Stimulated activated CD8-positive, alpha-beta memory T cell treated with anti-CD3 and anti-CD28 coated beads, Interleukin-2, amount 100 ng/mL, for 48 hours (primary cell): ENCODE data around the gene BCAT1.
"Not testable (repeated sequence)": the region's sequence is repeated elsewhere in the genome, so short reads cannot be mapped to it uniquely, and the experiment has no call there.

Experiments used
- DNase-seq, 2 donors: peaks; one replicate each; pipeline ENCODE4 v3.0.0-alpha.2; 2020; ENCODE audit warnings: low read depth in 2 of 2

Gene BCAT1

GRCh38 chr12:24956351-24956750 lies 7.5 kb upstream of the BCAT1 start:
- DNase-seq, result not testable (repeated sequence)

DNA sequence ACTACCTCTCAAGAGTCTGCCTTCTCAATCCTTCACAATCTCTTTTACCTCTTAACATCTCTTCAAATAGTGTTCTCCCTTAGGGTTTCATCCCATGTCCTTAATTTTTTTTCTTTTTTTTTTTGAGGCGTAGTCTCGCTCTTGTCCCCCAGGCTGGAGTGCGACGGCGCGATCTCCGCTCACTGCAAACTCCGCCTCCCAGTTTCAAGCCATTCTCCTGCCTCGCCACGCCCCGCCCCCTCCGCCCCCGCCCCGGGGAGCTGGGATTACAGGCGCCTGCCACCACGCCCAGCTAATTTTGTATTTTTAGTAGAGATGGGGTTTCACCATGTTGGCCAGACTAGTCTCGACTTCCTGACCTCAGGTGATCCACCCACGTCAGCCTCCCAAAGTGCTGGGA lies 7.0 kb upstream of the BCAT1 start:
- no peak for DNase-seq

- DNase-seq, result no peak
Observed at GRCh38 chr12:24955389-24955788, 6.5 kb upstream of the BCAT1 start.

DNA sequence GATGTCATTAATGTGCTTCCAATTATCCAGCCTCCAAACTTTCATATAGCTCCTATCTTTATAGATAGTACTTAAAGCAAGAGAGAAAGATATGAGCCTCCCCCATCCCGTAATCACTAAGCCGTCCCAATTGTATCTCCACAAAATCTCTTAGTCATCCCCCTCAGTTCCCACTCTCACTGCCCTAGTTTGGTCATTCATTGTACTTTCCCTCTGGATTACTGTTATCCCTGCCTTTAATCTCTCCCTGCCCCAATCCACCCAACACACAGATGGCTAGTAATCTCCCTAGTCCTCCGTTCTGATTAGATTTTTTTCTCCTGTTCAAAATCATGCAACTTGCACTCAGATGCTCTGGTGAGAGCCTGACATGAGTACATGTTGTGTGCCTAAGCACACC lies 5.4 kb upstream of the BCAT1 start:
- DNase-seq, result no peak

- DNase-seq, result no peak
Observed at GRCh38 chr12:24952389-24952788, 3.5 kb upstream of the BCAT1 start.

- DNase-seq, result no peak
Observed at GRCh38 chr12:24950231-24950834, 1.4 kb upstream of the BCAT1 start.

GRCh38 chr12:24948420-24948756 lies 513 bp downstream of the BCAT1 start:
- DNase-seq, result peak in 1 of 2 donors; percentile 5

GRCh38 chr12:24947541-24948419 lies 1.1 kb downstream of the BCAT1 start:
- no peak for DNase-seq

GRCh38 chr12:24945845-24946244 lies 3.1 kb downstream of the BCAT1 start:
- no peak for DNase-seq

DNA sequence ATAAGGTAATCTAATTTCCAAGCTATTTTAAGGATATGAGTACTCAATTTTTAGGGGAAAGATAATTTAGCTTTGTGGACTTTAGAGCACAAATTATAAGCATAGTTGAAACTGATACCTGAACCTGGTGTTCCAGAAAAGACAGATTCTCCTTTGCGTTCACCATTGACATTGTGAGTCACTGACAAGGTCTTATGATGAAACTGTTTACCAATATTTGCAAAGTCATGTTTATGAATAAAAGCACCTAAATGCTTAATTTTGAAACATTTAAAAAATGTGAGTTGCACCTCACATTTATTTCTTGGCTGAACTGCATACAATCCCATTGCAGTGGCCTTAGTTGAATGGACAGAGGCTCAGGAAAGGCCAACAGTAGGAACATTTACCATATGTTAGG lies 3.9 kb downstream of the BCAT1 start:
- no peak for DNase-seq

DNA sequence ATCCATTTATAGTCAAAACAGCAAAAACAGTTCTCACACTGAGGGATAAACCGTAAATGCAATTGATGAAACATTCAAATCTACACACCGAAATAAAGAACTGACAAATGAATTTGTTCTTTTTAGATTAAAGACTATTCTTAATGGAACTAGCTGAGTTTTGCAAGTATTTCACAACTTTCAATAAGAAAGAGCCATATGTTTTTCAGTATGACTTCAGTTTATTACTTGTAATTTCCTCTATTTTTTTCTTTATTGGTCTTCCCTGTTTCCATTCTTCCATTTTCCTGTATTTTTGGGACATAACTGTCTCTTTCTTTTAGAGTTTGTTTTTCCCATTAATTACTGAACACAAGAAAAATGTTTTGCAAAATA lies 4.3 kb downstream of the BCAT1 start:
- DNase-seq, result no peak

DNA sequence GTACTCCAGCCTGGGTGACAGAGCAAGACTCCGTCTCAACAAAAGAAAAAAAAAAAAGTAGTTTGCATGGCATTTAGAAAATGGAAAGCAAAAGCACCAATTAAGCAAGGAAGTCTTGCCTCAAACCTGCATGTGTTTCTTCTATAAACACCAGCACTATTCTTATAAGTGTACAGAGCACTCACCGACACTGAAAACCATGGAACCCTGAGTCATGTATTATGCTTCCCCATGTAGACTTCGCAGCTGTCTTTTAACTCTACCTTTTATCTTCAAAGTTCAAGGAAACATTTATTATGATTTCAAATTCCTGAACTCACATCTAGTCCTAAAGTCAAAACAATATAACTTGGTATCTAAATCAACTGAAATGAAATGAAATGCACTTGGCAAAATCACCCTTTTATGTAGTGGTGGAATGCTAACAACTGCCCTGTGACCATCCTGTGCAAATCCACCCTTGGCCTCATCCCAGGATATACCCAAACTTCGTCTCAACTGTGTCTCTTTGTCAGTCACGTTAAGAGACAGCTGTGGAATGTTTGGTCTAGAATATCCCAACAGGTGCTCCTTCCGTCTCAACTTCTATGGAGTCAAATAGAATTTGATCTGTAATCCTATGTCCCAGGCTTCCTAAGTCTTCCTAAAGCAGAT lies 4.8 kb downstream of the BCAT1 start:
- DNase-seq, result no peak

- DNase-seq, result no peak
Observed at GRCh38 chr12:24940157-24940556, 8.7 kb downstream of the BCAT1 start.

- DNase-seq, result not testable (repeated sequence)
Observed at GRCh38 chr12:24939551-24939950, 9.3 kb downstream of the BCAT1 start.

DNA sequence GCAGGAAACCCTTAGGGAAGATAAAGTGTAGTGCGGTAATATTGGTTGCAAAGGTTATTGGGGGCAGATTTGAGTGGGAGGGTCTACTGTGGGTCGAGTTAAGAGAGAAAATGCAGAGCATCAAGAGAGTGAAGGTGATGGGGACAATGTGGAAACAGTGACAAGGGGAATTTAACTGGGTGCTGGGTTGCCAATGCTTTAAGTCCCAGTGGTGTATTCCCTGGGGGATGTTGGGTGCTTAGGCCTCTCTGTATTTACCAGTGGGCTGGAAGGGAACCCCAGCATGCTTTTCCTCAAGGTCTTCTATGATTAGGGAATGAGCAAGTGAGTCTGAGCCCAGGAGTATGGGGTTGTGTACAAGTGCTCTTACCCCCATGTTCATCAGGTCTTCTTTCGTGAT lies 10.6 kb downstream of the BCAT1 start:
- no peak for DNase-seq

- DNase-seq, result no peak
Observed at GRCh38 chr12:24937553-24938244, 11.2 kb downstream of the BCAT1 start.

DNA sequence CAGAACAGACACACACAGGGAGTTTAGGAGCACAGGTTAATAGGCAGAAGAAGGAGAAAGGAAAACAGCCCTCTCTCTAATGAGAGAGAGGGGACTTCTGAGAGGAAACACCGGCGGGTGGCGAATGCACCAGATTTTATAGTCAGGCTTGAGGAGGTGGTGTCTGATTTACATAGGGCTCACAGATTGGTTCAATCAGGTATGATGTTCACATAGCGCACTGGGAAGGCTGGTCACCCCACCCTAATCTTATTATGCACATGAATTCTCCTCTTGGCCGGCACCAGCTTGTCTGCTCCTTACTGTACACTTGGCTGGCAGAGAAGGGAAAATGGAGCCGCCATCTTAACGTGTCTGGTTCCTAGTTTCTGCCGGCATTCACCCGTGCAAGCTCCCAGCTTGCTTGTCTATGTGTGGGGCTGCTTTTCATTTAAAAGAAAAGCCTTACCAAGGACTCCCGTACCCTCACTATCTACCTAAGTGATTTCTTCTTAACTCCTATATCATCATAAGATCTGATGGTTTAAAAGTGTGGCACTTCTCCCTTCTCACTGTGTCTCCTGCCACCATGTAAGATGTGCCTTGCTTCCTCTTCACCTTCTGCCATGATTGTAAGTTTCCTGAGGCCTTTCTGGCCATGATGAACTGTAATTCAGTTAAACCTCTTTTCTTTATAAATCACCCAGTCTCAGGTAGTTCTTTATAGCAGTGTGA lies 15.1 kb downstream of the BCAT1 start:
- no peak for DNase-seq

DNA sequence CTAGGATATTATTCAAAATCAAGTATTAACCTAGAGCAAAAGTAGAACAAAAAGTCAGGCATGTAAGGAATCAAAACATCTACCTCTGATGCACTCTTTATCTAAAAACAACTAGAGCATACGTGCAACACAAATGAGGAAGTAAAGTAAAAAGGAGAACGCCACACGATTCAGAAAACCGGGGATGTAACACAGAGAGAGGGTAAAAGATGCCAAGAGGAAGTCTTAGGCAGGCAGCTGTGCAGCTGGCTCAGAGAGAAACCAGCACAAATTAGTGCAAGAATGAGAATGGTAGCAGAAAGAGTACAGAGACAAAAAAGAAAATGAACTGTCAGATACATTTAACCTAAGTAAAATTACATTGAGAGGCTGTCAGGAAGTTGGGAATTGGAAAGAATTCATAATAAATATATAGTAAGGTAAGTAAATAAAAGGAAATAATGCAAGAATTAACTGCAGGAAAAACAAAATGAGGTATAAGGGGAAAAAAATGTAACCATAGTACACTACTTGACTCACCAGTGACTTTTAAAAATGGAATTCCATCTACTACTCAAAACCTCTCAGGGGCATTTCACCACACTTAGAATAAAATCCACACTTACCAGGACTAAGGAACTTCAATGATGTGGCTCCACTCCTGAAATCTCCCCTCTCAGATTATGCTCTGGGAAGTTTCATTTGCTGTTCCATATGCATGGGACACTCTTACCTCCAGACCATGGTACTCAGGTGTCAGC lies 17.1 kb downstream of the BCAT1 start:
- DNase-seq, result no peak

DNA sequence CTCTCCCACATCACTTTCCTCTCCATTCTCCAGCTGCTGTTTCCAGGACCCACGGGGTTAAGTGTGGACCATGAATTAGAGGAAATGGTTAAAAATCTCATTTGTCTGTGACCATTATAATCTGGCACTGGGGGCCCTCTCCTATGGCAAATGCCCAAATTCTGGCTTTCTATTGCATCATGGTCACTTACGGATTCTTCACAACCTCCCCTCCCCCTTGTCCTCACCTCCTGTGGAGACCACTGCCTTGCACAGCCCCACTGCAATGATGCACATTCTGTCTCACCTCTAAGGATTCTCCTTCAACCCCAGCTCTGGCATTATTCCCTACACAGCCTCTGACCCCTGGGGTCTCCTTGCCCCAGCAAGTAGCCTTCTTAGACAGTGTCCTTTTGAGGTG lies 18.9 kb downstream of the BCAT1 start:
- no peak for DNase-seq

DNA sequence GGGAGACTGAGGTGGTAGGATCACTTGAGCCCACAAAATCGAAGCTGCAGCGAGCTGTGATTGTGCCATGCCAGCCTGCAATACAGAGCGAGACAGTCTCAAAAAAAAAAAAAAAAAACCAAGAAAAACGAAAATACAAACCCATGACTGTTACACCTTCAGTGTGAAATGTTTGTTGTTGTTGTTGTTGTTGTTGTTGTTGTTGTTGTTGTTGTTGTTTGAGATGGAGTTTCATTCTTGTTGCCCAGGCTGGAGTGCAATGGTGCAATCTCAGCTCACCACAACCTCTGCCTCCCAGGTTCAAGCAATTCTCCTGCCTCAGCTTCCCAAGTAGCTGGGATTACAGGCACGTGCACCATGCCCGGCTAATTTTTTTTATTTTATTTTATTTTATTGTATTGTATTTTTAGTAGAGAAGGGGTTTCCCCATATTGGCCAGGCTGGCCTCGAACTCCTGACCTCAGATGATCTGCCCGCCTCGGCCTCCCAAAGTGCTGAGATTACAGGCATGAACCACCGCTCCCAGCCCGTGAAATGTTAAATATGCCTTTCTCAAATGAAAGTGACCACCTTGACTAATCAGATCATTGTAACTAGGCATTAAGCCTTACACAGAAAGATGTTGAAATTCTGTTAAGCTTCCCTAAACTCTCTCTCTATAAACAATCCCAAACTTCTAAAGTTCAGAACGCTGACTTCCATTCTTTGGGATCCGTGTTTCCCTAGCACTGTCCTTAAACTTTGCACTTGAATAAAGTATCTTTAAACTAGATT lies 20.2 kb downstream of the BCAT1 start:
- DNase-seq, result not testable (repeated sequence)
